B cell (primary cell): ENCODE data around the gene TANK. TPM values are rescaled to one million over a fixed set of nuclear protein-coding genes. Genes with fewer than 3 reads are reported as not detected.

Experiments
- ATAC-seq: fragments of 200-7000 bp; cut with Tn5 transposase; one replicate; pipeline ENCODE4 v1.10.0; 2021; ENCODE audit warnings: low read depth, mild to moderate bottlenecking, moderate number of reproducible peaks, moderate library complexity
- CTCF ChIA-PET: fragments of 350-600 bp; sonication (Branson Sonifier 250); formaldehyde crosslinking; loops from one replicate; lab custom pipeline; 2021; ENCODE audit warnings: antibody characterized with exemption, inconsistent platforms; lab: Charles Lee
- POLR2A ChIA-PET: fragments of 350-600 bp; sonication (Branson Sonifier 250); formaldehyde crosslinking; loops from one replicate; lab custom pipeline; 2021; ENCODE audit warnings: antibody characterized with exemption; lab: Charles Lee
- DNase-seq: peaks from one replicate; pipeline ENCODE4 v3.0.0; 2013
- H2AFZ ChIP-seq: 2 replicates; pipeline ENCODE4 v1.6.1; 2012; ENCODE audit warnings: mild to moderate bottlenecking, low read depth, low read length; ENCODE audit not compliant: insufficient read depth, poor library complexity, severe bottlenecking
- H3K27ac ChIP-seq, 2 donors: 1 replicate in 1 of 2; 2 replicates in 1 of 2; pipeline ENCODE4 v1.5.1; 2012 to 2013; ENCODE audit warnings: low read length in 2 of 2, mild to moderate bottlenecking in 2 of 2, moderate library complexity in 1 of 2
- H3K27me3 ChIP-seq, 4 experiments: fragments of 200-600 bp in 1 of 4; sonication (generic) in 1 of 4; replicated peaks in 1 of 4; 1 replicate in 2 of 4; 2 replicates in 2 of 4; pipeline versions ENCODE4 v1.6.1 to v1.7.0; 2013 to 2016; ENCODE audit warnings: low read length in 3 of 4, mild to moderate bottlenecking in 2 of 4, mixed read lengths in 1 of 4, moderate library complexity in 1 of 4; ENCODE audit not compliant: insufficient read depth in 4 of 4, control insufficient read depth in 3 of 4; ENCODE audit errors: control extremely low read depth in 1 of 4
- H3K36me3 ChIP-seq, 2 experiments: replicated peaks in 1 of 2; 1 replicate in 1 of 2; 2 replicates in 1 of 2; pipeline versions ENCODE4 v1.6.1 to v1.7.1; 2013; ENCODE audit warnings: low read length in 1 of 2; ENCODE audit not compliant: insufficient read depth in 2 of 2, control insufficient read depth in 1 of 2; ENCODE audit errors: control extremely low read depth in 1 of 2, extremely low read depth in 1 of 2
- H3K4me1 ChIP-seq, 2 donors: fragments of 200-600 bp in 1 of 2; sonication (generic) in 1 of 2; 1 replicate in 1 of 2; 2 replicates in 1 of 2; pipeline versions ENCODE4 v1.5.1 to v1.6.1; 2013 to 2017; ENCODE audit warnings: low read length in 2 of 2; ENCODE audit not compliant: control insufficient read depth in 2 of 2, insufficient read depth in 2 of 2
- H3K4me2 ChIP-seq: replicated peaks from 2 replicates; pipeline ENCODE3; 2012; ENCODE audit warnings: mild to moderate bottlenecking, low read depth, low read length; ENCODE audit not compliant: poor library complexity, severe bottlenecking
- H3K4me3 ChIP-seq, 5 experiments: fragments of 200-600 bp in 1 of 5; sonication (generic) in 1 of 5; 1 replicate in 3 of 5; 2 replicates in 2 of 5; pipeline versions ENCODE4 v1.5.1 to v1.7.0; 2011 to 2016; ENCODE audit warnings: low read length in 4 of 5, mild to moderate bottlenecking in 4 of 5, low read depth in 2 of 5, control low read depth in 1 of 5, moderate library complexity in 1 of 5; ENCODE audit not compliant: insufficient read depth in 1 of 5; ENCODE audit errors: control extremely low read depth in 1 of 5, extremely low read depth in 1 of 5
- H3K79me2 ChIP-seq: fragments of 200-600 bp; sonication (generic); one replicate; pipeline ENCODE4 v1.6.0; 2016; ENCODE audit warnings: low read length; ENCODE audit not compliant: control insufficient read depth, insufficient read depth
- H3K9ac ChIP-seq: fragments of 200-600 bp; sonication (generic); 2 replicates; pipeline ENCODE4 v1.6.1; 2017; ENCODE audit warnings: mild to moderate bottlenecking, low read length, moderate library complexity
- H3K9me3 ChIP-seq, 3 donors: one replicate each; pipeline versions ENCODE4 v1.6.1 to v1.7.1; 2013; ENCODE audit warnings: low read length in 2 of 3; ENCODE audit not compliant: control insufficient read depth in 2 of 3, insufficient read depth in 1 of 3; ENCODE audit errors: control extremely low read depth in 1 of 3
- H4K20me1 ChIP-seq: 2 replicates; pipeline ENCODE4 v1.6.0; 2012; ENCODE audit warnings: mild to moderate bottlenecking, low read length; ENCODE audit not compliant: insufficient read depth, control insufficient read depth, poor library complexity, severe bottlenecking
- H3K27ac Mint-ChIP-seq: one replicate; pipeline ENCODE4 v1.8.0; 2021; ENCODE audit warnings: mixed read lengths
- H3K27me3 Mint-ChIP-seq: one replicate; pipeline ENCODE4 v1.8.0; 2021; ENCODE audit warnings: mixed read lengths
- H3K4me1 Mint-ChIP-seq: one replicate; pipeline ENCODE4 v1.8.0; 2021; ENCODE audit warnings: mixed read lengths
- H3K4me3 Mint-ChIP-seq: one replicate; pipeline ENCODE4 v1.8.0; 2021; ENCODE audit warnings: mixed read lengths
- H3K9me3 Mint-ChIP-seq: one replicate; pipeline ENCODE4 v1.8.0; 2022; ENCODE audit warnings: mixed read lengths; ENCODE audit not compliant: insufficient read depth
- CTCF ChIP-seq: fragments of 200-600 bp; IDR thresholded peaks from one replicate; pipeline ENCODE4 v1.8.0; 2022; ENCODE audit warnings: antibody characterized with exemption, mild to moderate bottlenecking
- EZH2 ChIP-seq: IDR thresholded peaks from 2 replicates; pipeline ENCODE4 v1.6.1; 2012; ENCODE audit warnings: borderline replicate concordance, low read depth, mild to moderate bottlenecking, moderate library complexity, low read length; ENCODE audit not compliant: insufficient read depth, poor library complexity, severe bottlenecking
- WGBS: methylation state at CpG from one replicate; pipeline ENCODE4 v1.1.5; 2013; ENCODE audit warnings: missing lambda C conversion rate; ENCODE audit not compliant: insufficient coverage; 5-methylcytosine and 5-hydroxymethylcytosine counted together
- intact Hi-C: fragments of 100-400 bp; cut with micrococcal nuclease; formaldehyde crosslinking; loops from one replicate; pipeline ENCODE4 v1.10.0; 2022
- polyA plus RNA-seq: library from polyadenylated mRNA; depleted of rRNA; stranded (reverse); fragments of >200 nt; gene quantifications from 2 replicates; pipeline ENCODE4 v1.2.3, GENCODE V29; 2012
- total RNA-seq, 2 donors: library from RNA; stranded (reverse); fragments of 120-200 nt in 1 of 2; gene quantifications; 1 replicate in 1 of 2; 2 replicates in 1 of 2; pipeline versions ENCODE4 v1.2.3 to v1.2.4, GENCODE V29; 2013 to 2022

TANK gene
- total and polyA plus RNA-seq, 2 donors (not counting 1 experiment from before 2014, with no cell fraction given), result 62.4 to 179 TPM

GRCh38 chr2:161164161-161164560 lies 3.9 kb downstream of the TANK start:
- Histone ChIP-seq H3K36me3 (peaks cover 0 to 18% of the 10 kb centered on the region in 2 experiments), H3K27me3 (no peaks in the 10 kb centered on the region), H3K4me3 (peak overlapping the region in 1 of 5 experiments; percentile 2), H2AFZ (no peak overlapping the region), H3K9ac (peak overlapping the region; percentile 18), H3K4me1 (peaks cover 74% of the 10 kb centered on the region in 2 donors), H3K27ac (peak overlapping the region; percentile 65 to 81), H3K9me3 (no peaks in the 10 kb centered on the region), H3K4me2 (peak overlapping the region; percentile 81), H4K20me1 (peaks cover 5% of the 10 kb centered on the region), H3K79me2 (peaks cover 89% of the 10 kb centered on the region)
- peak overlapping the region; percentile 82 for H3K4me3 Mint-ChIP-seq
- intact Hi-C loops, result loop anchor here (2.0 to 10.0 kb wide), 6 partner anchors 15 to 1181 kb away; partner anchors contain the start of gene GCA
- peaks cover 84% of the 10 kb centered on the region for H3K4me1 Mint-ChIP-seq
- WGBS, result no CpG with 5 or more reads among the region's 6 CpGs
- ATAC-seq (no peak), DNase-seq (no peak)
- no peaks in the 10 kb centered on the region for H3K27me3 Mint-ChIP-seq
- TF ChIP-seq EZH2, result no peak
- no peak for TF ChIP-seq CTCF
- ChIA-PET CTCF (no interaction called here), POLR2A (interaction anchor here (0.6 kb wide), 1 partner anchor 11 kb away, joined by 14 read pairs; no protein-coding TSS in a partner anchor)
- peaks cover 2% of the 10 kb centered on the region for H3K9me3 Mint-ChIP-seq
- H3K27ac Mint-ChIP-seq, result peak overlapping the region; percentile 75

- intact Hi-C loops, result loop anchor here (2.0 to 10.0 kb wide), 2 partner anchors 14 to 1180 kb away; partner anchors contain the start of gene GCA
- ChIA-PET CTCF (interaction anchor here (0.9 to 1.1 kb wide), 2 partner anchors 101 to 102 kb away, joined by 3 to 4 read pairs; no protein-coding TSS in a partner anchor), POLR2A (no interaction called here)
- peaks cover 0 to 18% of the 10 kb centered on the region in 2 experiments for H3K36me3 ChIP-seq
- peak overlapping the region in 2 of 5 experiments; percentile 12 to 34 for H3K4me3 ChIP-seq
- no peak overlapping the region for H2AFZ ChIP-seq
- H3K9me3 ChIP-seq, result no peaks in the 10 kb centered on the region
- H3K27ac ChIP-seq, result peak overlapping the region; percentile 65 to 81
- H3K9ac ChIP-seq, result no peak overlapping the region
- H3K4me2 ChIP-seq, result peak overlapping the region; percentile 81
- no peak for DNase-seq
- no peaks in the 10 kb centered on the region for H3K27me3 Mint-ChIP-seq
- no peak for ATAC-seq
- peaks cover 85% of the 10 kb centered on the region for H3K4me1 Mint-ChIP-seq
- H3K4me1 ChIP-seq, result peaks cover 76 to 80% of the 10 kb centered on the region in 2 donors
- H3K9me3 Mint-ChIP-seq, result peaks cover 2% of the 10 kb centered on the region
- H3K4me3 Mint-ChIP-seq, result peak overlapping the region; percentile 74
- peaks cover 5% of the 10 kb centered on the region for H4K20me1 ChIP-seq
- peaks cover 92% of the 10 kb centered on the region for H3K79me2 ChIP-seq
- H3K27ac Mint-ChIP-seq, result peak overlapping the region; percentile 92
- H3K27me3 ChIP-seq, result no peaks in the 10 kb centered on the region
- TF ChIP-seq EZH2, result no peak
- TF ChIP-seq CTCF, result no peak
These were observed 5.0 kb downstream of the TANK start for GRCh38 chr2:161165266-161165665.
